A673 (cell line): ENCODE measurements around the gene FAU. TPM values are rescaled to one million over a fixed set of nuclear protein-coding genes. Genes with fewer than 3 reads are reported as not detected.

Source experiments
- BruUV-seq: library from RNA; stranded (reverse); fragments of 400-500 nt; replicated peaks from 2 replicates; lab custom pipeline; 2021; lab: Mats Ljungman, UMichigan
- CTCF ChIA-PET: fragments of 300-600 bp; sonication (Branson Sonifier 250); formaldehyde crosslinking; loops from one replicate; lab custom pipeline; 2022; ENCODE audit warnings: antibody characterized with exemption; lab: Charles Lee
- POLR2A ChIA-PET: fragments of 300-600 bp; sonication (Branson Sonifier 250); formaldehyde crosslinking; loops from one replicate; lab custom pipeline; 2022; ENCODE audit warnings: antibody characterized with exemption; ENCODE audit not compliant: low non-redundant PET; lab: Charles Lee
- DNase-seq: peaks from one replicate; pipeline ENCODE4 v3.0.0-alpha.2; 2015; ENCODE audit warnings: low spot score
- H3K27ac ChIP-seq: fragments of 200-600 bp; sonication (generic); 2 replicates; pipeline ENCODE4 v1.5.1; 2016; ENCODE audit warnings: mixed run types, low read depth, mild to moderate bottlenecking, mixed read lengths, antibody characterized with exemption, low read length; ENCODE audit not compliant: poor library complexity, severe bottlenecking
- H3K27me3 ChIP-seq: fragments of 200-600 bp; sonication (generic); replicated peaks from 2 replicates; pipeline ENCODE4 v1.6.1; 2017; ENCODE audit warnings: mixed run types, low read depth, mild to moderate bottlenecking, mixed read lengths, antibody characterized with exemption, low read length; ENCODE audit not compliant: insufficient read depth, poor library complexity
- H3K36me3 ChIP-seq: fragments of 200-600 bp; sonication (generic); 2 replicates; pipeline ENCODE4 v1.6.1; 2016; ENCODE audit warnings: mixed run types, mild to moderate bottlenecking, mixed read lengths, antibody characterized with exemption, low read length; ENCODE audit not compliant: insufficient read depth, poor library complexity, severe bottlenecking
- H3K4me1 ChIP-seq: fragments of 200-600 bp; sonication (generic); 2 replicates; pipeline ENCODE4 v1.6.1; 2017; ENCODE audit warnings: mixed run types, mild to moderate bottlenecking, mixed read lengths, antibody characterized with exemption, low read length; ENCODE audit not compliant: insufficient read depth, poor library complexity, severe bottlenecking
- H3K4me3 ChIP-seq: fragments of 200-600 bp; sonication (generic); 2 replicates; pipeline ENCODE4 v1.5.1; 2016; ENCODE audit warnings: low read depth, mixed run types, mild to moderate bottlenecking, mixed read lengths, low read length; ENCODE audit not compliant: poor library complexity, severe bottlenecking
- H3K9me3 ChIP-seq: fragments of 200-600 bp; sonication (generic); 2 replicates; pipeline ENCODE4 v1.6.1; 2016; ENCODE audit warnings: mixed run types, low read depth, mild to moderate bottlenecking, mixed read lengths, antibody characterized with exemption, low read length; ENCODE audit not compliant: poor library complexity, severe bottlenecking
- EZH2 ChIP-seq: fragments of 200-600 bp; sonication (generic); IDR thresholded peaks from 2 replicates; pipeline ENCODE4 v1.6.1; 2017; ENCODE audit warnings: borderline replicate concordance, low read depth, mild to moderate bottlenecking, mixed read lengths, antibody characterized with exemption, low read length; ENCODE audit not compliant: poor library complexity, severe bottlenecking
- intact Hi-C: fragments of 100-400 bp; cut with micrococcal nuclease; formaldehyde crosslinking; loops from one replicate; pipeline ENCODE4 v1.10.0; 2022; ENCODE audit not compliant: unreplicated experiment
- total RNA-seq: library from RNA; stranded (reverse); gene quantifications from 2 replicates; pipeline ENCODE4 v1.2.3, GENCODE V29; 2021
- TF ChIP-seq, protein P1 (sequence below): fragments of 300-800, 200-600 bp; sonication (generic); conservative IDR thresholded peaks from 2 replicates; pipeline ENCODE4 v1.5.1; 2017; ENCODE audit warnings: low read depth, mild to moderate bottlenecking, antibody characterized with exemption, low read length, moderate library complexity, mixed read lengths

Gene FAU
- total RNA-seq, 1 experiment from 2014 or later: 956 TPM

GRCh38 chr11:65136515-65137096 is 14.7 kb upstream of the FAU start:
- intact Hi-C loops: no loop called here
- no peak for DNase-seq
- no TSS peak for BruUV-seq
- no peaks in the 10 kb centered on the region for H3K9me3 ChIP-seq
- H3K27ac ChIP-seq: no peak overlapping the region
- ChIA-PET POLR2A (interaction anchor here (1.4 kb wide), 1 partner anchor 45 kb away, joined by 4 read pairs; the partner anchor contains the start of gene CAPN1), CTCF (no interaction called here)
- peaks cover 13% of the 10 kb centered on the region for H3K36me3 ChIP-seq
- no peak for TF ChIP-seq EZH2
- TF ChIP-seq, protein P1, sequence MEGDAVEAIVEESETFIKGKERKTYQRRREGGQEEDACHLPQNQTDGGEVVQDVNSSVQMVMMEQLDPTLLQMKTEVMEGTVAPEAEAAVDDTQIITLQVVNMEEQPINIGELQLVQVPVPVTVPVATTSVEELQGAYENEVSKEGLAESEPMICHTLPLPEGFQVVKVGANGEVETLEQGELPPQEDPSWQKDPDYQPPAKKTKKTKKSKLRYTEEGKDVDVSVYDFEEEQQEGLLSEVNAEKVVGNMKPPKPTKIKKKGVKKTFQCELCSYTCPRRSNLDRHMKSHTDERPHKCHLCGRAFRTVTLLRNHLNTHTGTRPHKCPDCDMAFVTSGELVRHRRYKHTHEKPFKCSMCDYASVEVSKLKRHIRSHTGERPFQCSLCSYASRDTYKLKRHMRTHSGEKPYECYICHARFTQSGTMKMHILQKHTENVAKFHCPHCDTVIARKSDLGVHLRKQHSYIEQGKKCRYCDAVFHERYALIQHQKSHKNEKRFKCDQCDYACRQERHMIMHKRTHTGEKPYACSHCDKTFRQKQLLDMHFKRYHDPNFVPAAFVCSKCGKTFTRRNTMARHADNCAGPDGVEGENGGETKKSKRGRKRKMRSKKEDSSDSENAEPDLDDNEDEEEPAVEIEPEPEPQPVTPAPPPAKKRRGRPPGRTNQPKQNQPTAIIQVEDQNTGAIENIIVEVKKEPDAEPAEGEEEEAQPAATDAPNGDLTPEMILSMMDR: no peak
- H3K4me1 ChIP-seq: peaks cover 17% of the 10 kb centered on the region
- peaks cover 18% of the 10 kb centered on the region for H3K27me3 ChIP-seq
- H3K4me3 ChIP-seq: no peak overlapping the region

DNA sequence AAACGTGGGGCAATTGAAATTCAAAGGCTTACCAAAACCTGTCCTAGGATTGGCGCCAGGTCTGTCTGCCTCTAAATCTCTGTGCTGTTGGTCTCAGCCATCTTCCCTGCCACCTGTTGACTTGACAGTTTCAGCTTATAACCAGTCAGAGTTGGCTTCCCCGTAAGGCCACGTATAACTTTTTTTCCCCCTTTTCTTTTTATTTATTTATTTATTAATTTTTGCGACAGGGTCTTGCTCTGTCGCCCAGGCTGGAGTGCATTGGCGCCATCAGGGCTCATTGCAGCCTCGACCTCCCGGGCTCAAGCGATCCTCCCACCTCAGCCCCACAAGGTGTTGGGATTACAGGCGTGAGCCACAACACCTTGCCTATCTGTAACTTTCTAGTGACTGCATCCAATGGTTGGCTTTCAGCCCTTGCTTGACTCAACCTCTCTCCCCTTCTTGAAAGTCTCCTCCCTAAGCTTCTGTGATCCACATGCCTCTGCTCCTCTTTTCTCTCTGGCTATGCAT is 13.8 kb upstream of the FAU start:
- H3K27me3 ChIP-seq: peaks cover 9% of the 10 kb centered on the region
- peak overlapping the region; percentile 99 for H3K27ac ChIP-seq
- peaks cover 17% of the 10 kb centered on the region for H3K4me1 ChIP-seq
- intact Hi-C loops: no loop called here
- BruUV-seq: no TSS peak
- H3K36me3 ChIP-seq: peaks cover 22% of the 10 kb centered on the region
- H3K4me3 ChIP-seq: peak overlapping the region; percentile 70
- CTCF ChIA-PET: interaction anchor here (1.0 kb wide), 2 partner anchors 18 to 24 kb away, joined by 3 read pairs; partner anchors contain the start of genes TM7SF2 and ZNHIT2
- TF ChIP-seq, protein P1: no peak
- TF ChIP-seq EZH2: no peak
- POLR2A ChIA-PET: interaction anchor here (0.9 to 1.4 kb wide), 2 partner anchors 46 to 52 kb away, joined by 3 to 4 read pairs; partner anchors contain the start of genes CAPN1 and CDCA5
- H3K9me3 ChIP-seq: no peaks in the 10 kb centered on the region
- DNase-seq: no peak

DNA sequence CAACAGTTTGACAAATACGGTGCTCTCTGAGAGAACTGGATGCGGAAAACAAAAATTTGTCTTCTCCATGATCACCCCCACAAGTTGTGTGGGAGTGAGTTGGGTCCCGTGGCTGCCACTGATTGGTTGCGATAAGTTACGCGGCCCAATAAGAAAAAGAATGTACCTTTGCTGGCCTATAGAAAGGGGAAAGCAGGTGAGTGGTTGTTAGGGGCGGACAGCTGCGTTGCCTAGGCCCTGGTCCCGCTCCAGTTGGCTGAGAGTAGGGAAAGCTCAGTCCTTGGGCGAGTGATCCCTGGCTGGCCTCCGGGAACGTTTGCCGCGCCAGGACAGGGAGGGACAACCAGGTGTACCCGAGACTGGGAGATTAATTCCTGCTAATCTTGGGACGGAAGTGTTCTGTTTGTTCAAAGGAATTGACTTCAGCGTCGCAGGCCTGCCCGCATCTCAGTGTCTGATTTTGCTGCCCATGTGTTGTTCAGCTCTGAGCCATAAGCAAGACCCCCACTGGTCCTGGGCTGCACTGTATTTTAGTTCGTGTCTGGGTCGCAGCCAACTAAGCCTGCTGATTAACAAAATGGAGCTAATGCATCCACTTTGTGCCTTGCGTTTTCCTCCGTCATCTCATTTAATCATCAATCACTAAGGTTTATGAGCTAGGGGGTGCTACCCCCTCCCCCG is 13.2 kb upstream of the FAU start:
- peaks cover 28% of the 10 kb centered on the region for H3K36me3 ChIP-seq
- H3K4me1 ChIP-seq: peaks cover 17% of the 10 kb centered on the region
- no peaks in the 10 kb centered on the region for H3K9me3 ChIP-seq
- peak; percentile 98 for DNase-seq
- peaks cover 3% of the 10 kb centered on the region for H3K27me3 ChIP-seq
- TSS peak; percentile 89 for BruUV-seq
- CTCF ChIA-PET: interaction anchor here (1.0 kb wide), 2 partner anchors 18 to 23 kb away, joined by 3 read pairs; partner anchors contain the start of genes TM7SF2 and ZNHIT2
- TF ChIP-seq EZH2: no peak
- TF ChIP-seq, protein P1: no peak
- POLR2A ChIA-PET: interaction anchor here (0.5 to 1.4 kb wide), 4 partner anchors 13 to 196 kb away, joined by 3 to 6 read pairs (median 5); partner anchors contain the start of genes CAPN1, CDCA5, FAU and MRPL49
- H3K27ac ChIP-seq: peak overlapping the region; percentile 99
- intact Hi-C loops: no loop called here
- H3K4me3 ChIP-seq: peak overlapping the region; percentile 70
